Suprapubic skin (tissue), 4 donors: ENCODE data around the gene LRFN2. TPM values are rescaled to one million over a fixed set of nuclear protein-coding genes. Genes with fewer than 3 reads are reported as not detected.

Experiments used
- DNase-seq, 2 donors: peaks; one replicate each; pipeline ENCODE4 v3.0.0-alpha.2; 2019; ENCODE audit warnings: low spot score in 2 of 2
- H3K27ac ChIP-seq: fragments of 200-600 bp; sonication (generic); one replicate; pipeline ENCODE4 v1.5.1; 2019
- H3K27me3 ChIP-seq: fragments of 200-600 bp; sonication (generic); one replicate; pipeline ENCODE4 v1.5.1; 2019
- H3K36me3 ChIP-seq: fragments of 200-600 bp; sonication (generic); one replicate; pipeline ENCODE4 v1.5.1; 2019
- H3K4me1 ChIP-seq: fragments of 200-600 bp; sonication (generic); one replicate; pipeline ENCODE4 v1.5.1; 2019
- H3K4me3 ChIP-seq: fragments of 200-600 bp; sonication (generic); one replicate; pipeline ENCODE4 v1.5.1; 2019; ENCODE audit warnings: mild to moderate bottlenecking
- H3K9me3 ChIP-seq: fragments of 200-600 bp; sonication (generic); one replicate; pipeline ENCODE4 v1.5.1; 2019
- CTCF ChIP-seq, 2 donors: fragments of 200-600 bp in 1 of 2; fragments of 450-650 bp in 1 of 2; sonication (generic) in 1 of 2; IDR thresholded peaks; one replicate each; pipeline ENCODE4 v1.5.1; 2016 to 2019; ENCODE audit warnings: antibody characterized with exemption in 2 of 2, mild to moderate bottlenecking in 1 of 2, moderate library complexity in 1 of 2
- EP300 ChIP-seq: sonication (generic); formaldehyde crosslinking; IDR thresholded peaks from one replicate; pipeline ENCODE4 v1.6.1; 2017; ENCODE audit warnings: antibody characterized with exemption
- POLR2A ChIP-seq, 2 donors: fragments of 450-650 bp; IDR thresholded peaks; one replicate each; pipeline ENCODE4 v1.6.1; 2017; ENCODE audit warnings: antibody characterized with exemption in 2 of 2, mild to moderate bottlenecking in 2 of 2, moderate library complexity in 2 of 2
- POLR2AphosphoS5 ChIP-seq, 3 donors: sonication (generic); formaldehyde crosslinking; IDR thresholded peaks; one replicate each; pipeline ENCODE4 v1.6.1; 2017; ENCODE audit warnings: antibody characterized with exemption in 3 of 3
- WGBS: methylation state at CpG from one replicate; pipeline ENCODE4 v1.1.5; 2018; 5-methylcytosine and 5-hydroxymethylcytosine counted together
- total RNA-seq, 4 donors: library from RNA; depleted of rRNA; stranded (reverse); fragments of >200 nt; gene quantifications; one replicate each; pipeline ENCODE4 v1.1.0, GENCODE V29; 2016

LRFN2 gene
- total RNA-seq, 4 donors from 2014 or later: not detected

GRCh38 chr6:40414617-40415016, 172.5 kb downstream of the LRFN2 start:
- no peak for DNase-seq
- TF ChIP-seq POLR2A (IDR thresholded peaks at IDR 0.05) (no peak), CTCF (IDR thresholded peaks at IDR 0.05) (no peak), POLR2AphosphoS5 (IDR thresholded peaks at IDR 0.05) (no peak), EP300 (no peak)
- no peak overlapping the region for H3K4me3 ChIP-seq
- H3K27me3 ChIP-seq: no peaks in the 10 kb centered on the region
- 85% methylated on average over 6 of the region's 6 CpGs for WGBS
- H3K36me3 ChIP-seq: no peaks in the 10 kb centered on the region
- H3K27ac ChIP-seq: no peak overlapping the region
- H3K4me1 ChIP-seq: no peaks in the 10 kb centered on the region
- H3K9me3 ChIP-seq: no peaks in the 10 kb centered on the region

GRCh38 chr6:40413239-40413638, 173.9 kb downstream of the LRFN2 start:
- DNase-seq: no peak
- Histone ChIP-seq H3K9me3 (no peaks in the 10 kb centered on the region), H3K36me3 (no peaks in the 10 kb centered on the region), H3K27ac (no peak overlapping the region), H3K4me1 (no peaks in the 10 kb centered on the region), H3K27me3 (no peaks in the 10 kb centered on the region), H3K4me3 (no peak overlapping the region)
- WGBS: 66% methylated on average over 6 of the region's 6 CpGs
- no peak for TF ChIP-seq EP300
- TF ChIP-seq CTCF (IDR thresholded peaks at IDR 0.05): no peak
- no peak for TF ChIP-seq POLR2AphosphoS5 (IDR thresholded peaks at IDR 0.05)
- TF ChIP-seq POLR2A (IDR thresholded peaks at IDR 0.05): no peak

GRCh38 chr6:40411881-40412280, 175.3 kb downstream of the LRFN2 start:
- no peak for DNase-seq
- Histone ChIP-seq H3K4me1 (no peaks in the 10 kb centered on the region), H3K4me3 (no peak overlapping the region), H3K36me3 (no peaks in the 10 kb centered on the region), H3K27ac (no peak overlapping the region), H3K9me3 (no peaks in the 10 kb centered on the region), H3K27me3 (no peaks in the 10 kb centered on the region)
- WGBS: 77% methylated on average over 6 of the region's 6 CpGs
- TF ChIP-seq POLR2A (IDR thresholded peaks at IDR 0.05) (no peak), EP300 (no peak), POLR2AphosphoS5 (IDR thresholded peaks at IDR 0.05) (no peak), CTCF (IDR thresholded peaks at IDR 0.05) (no peak)

GRCh38 chr6:40410821-40411220, 176.3 kb downstream of the LRFN2 start:
- 33% methylated on average over 1 of the region's 1 CpG for whole genome bisulfite sequencing
- no peak for TF ChIP-seq CTCF (IDR thresholded peaks at IDR 0.05)
- no peak for TF ChIP-seq POLR2A (IDR thresholded peaks at IDR 0.05)
- no peak for TF ChIP-seq POLR2AphosphoS5 (IDR thresholded peaks at IDR 0.05)
- no peak for TF ChIP-seq EP300
- no peaks in the 10 kb centered on the region for H3K27me3 ChIP-seq

GRCh38 chr6:40409716-40410397, 177.3 kb downstream of the LRFN2 start:
- Histone ChIP-seq H3K27me3 (no peaks in the 10 kb centered on the region), H3K4me1 (no peaks in the 10 kb centered on the region), H3K27ac (no peak overlapping the region), H3K9me3 (no peaks in the 10 kb centered on the region), H3K4me3 (no peak overlapping the region), H3K36me3 (no peaks in the 10 kb centered on the region)
- no peak for TF ChIP-seq EP300
- TF ChIP-seq CTCF (IDR thresholded peaks at IDR 0.05): no peak
- TF ChIP-seq POLR2AphosphoS5 (IDR thresholded peaks at IDR 0.05): no peak
- WGBS: 65% methylated on average over 7 of the region's 9 CpGs
- DNase-seq: no peak

More at GRCh38 chr6:40410821-40411220, 176.3 kb downstream of the LRFN2 start:
- no peaks in the 10 kb centered on the region for H3K9me3 ChIP-seq
- H3K4me1 ChIP-seq: no peaks in the 10 kb centered on the region
- no peaks in the 10 kb centered on the region for H3K36me3 ChIP-seq
- DNase-seq: no peak
- no peak overlapping the region for H3K4me3 ChIP-seq
- H3K27ac ChIP-seq: no peak overlapping the region
